ENCODE data around the gene CRYBG3.

CRYBG3 gene

DNA sequence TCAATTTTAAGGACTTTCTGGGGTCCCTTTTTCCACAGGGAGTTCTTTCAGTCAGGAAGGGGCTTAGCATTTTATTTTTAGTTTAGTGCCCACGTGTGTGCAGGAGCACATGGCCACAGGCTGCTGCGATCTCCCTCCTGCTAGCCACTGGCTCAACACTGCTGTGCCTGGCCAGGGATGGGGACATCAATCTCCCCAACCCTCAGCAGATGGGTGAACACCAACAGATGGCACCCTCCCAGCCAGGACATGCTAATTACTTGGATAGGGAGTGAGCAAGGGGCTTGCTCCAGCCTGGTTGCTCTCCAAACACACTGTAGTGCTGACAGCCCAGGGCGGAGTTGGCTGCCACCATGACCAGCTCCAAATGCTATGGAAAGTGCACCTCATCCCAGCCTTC is 157.8 kb downstream of the CRYBG3 start:
- no peak overlapping the region for H2BK5ac ChIP-seq (ENCODE audit: low read depth, low read length, poor library complexity, severe bottlenecking)
- H4K8ac ChIP-seq (ENCODE audit: low read length), result no peak overlapping the region
- H3K79me1 ChIP-seq (replicated peaks; ENCODE audit: low read length, poor library complexity, severe bottlenecking), result no peaks in the 10 kb centered on the region
- H3K9ac ChIP-seq (ENCODE audit: low read length), result no peak overlapping the region
- H2AFZ ChIP-seq (ENCODE audit: low read depth, low read length), result no peak overlapping the region
- DNase-seq, result no peak
- no peak overlapping the region for H2BK120ac ChIP-seq (ENCODE audit: low read depth, low read length)
- H3K14ac ChIP-seq (ENCODE audit: low read length in 2 of 2), result no peak overlapping the region
- no peak overlapping the region for H3K4ac ChIP-seq (ENCODE audit: low read depth in 1 of 2, low read length in 2 of 2)
- H3K4me3 ChIP-seq (ENCODE audit: insufficient read depth in 1 of 2, low read depth in 1 of 2, low read length in 2 of 2), result no peak overlapping the region
- no peaks in the 10 kb centered on the region for H3K4me1 ChIP-seq (ENCODE audit: control insufficient read depth, insufficient read depth, low read depth, low read length)
- H3K36me3 ChIP-seq (ENCODE audit: control insufficient read depth in 1 of 2, insufficient read depth in 2 of 2, low read depth in 1 of 2, low read length in 2 of 2), result no peaks in the 10 kb centered on the region
- H2BK15ac ChIP-seq (ENCODE audit: low read depth, poor library complexity, severe bottlenecking), result no peak overlapping the region
- H4K91ac ChIP-seq (ENCODE audit: low read length), result no peak overlapping the region
- no peaks in the 10 kb centered on the region for H3K27me3 ChIP-seq (ENCODE audit: control insufficient read depth in 1 of 2, insufficient read depth in 1 of 2, low read length in 2 of 2)
- H3K4me2 ChIP-seq (ENCODE audit: low read length, poor library complexity, severe bottlenecking), result no peak overlapping the region
- H3K23ac ChIP-seq (ENCODE audit: low read length in 2 of 2), result no peak overlapping the region
- H2BK12ac ChIP-seq (ENCODE audit: low read length in 2 of 2), result no peak overlapping the region
- no peak overlapping the region for H2AK5ac ChIP-seq (ENCODE audit: low read length, severe bottlenecking)
- H3K27ac ChIP-seq (ENCODE audit: low read length, poor library complexity, severe bottlenecking), result no peak overlapping the region
- WGBS, result 83% methylated on average over 3 of the region's 3 CpGs
- H3K9me3 ChIP-seq (ENCODE audit: control insufficient read depth, low read length), result no peaks in the 10 kb centered on the region
- peak overlapping the region in 1 of 2 experiments; percentile 46 for H3K18ac ChIP-seq (ENCODE audit: low read depth in 1 of 2, low read length in 2 of 2)

DNA sequence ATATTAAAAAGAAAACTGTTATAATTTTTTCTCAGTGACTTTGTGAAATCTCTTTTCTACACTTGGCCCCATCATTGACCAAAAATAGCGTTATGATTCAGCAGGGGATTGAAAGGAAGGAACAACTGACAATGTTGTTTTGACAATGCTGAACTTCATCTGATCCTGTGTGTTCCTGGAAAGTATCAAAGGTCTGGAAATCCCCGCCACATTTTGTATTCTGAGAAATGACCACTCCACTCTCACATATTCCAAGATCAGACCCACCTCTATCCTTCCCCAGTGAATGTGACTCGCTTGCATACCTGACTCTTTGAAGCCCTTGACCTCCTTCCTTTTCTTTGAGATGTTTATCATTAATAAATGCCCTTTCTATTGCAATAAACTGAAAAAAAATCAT is 160.1 kb downstream of the CRYBG3 start:
- Histone ChIP-seq H2BK120ac (ENCODE audit: low read depth, low read length) (no peak overlapping the region), H3K27me3 (ENCODE audit: control insufficient read depth in 1 of 2, insufficient read depth in 1 of 2, low read length in 2 of 2) (no peaks in the 10 kb centered on the region), H2AFZ (ENCODE audit: low read depth, low read length) (no peak overlapping the region), H3K23ac (ENCODE audit: low read length in 2 of 2) (no peak overlapping the region), H3K4ac (ENCODE audit: low read depth in 1 of 2, low read length in 2 of 2) (no peak overlapping the region), H3K9ac (ENCODE audit: low read length) (no peak overlapping the region), H4K91ac (ENCODE audit: low read length) (no peak overlapping the region), H2AK5ac (ENCODE audit: low read length, severe bottlenecking) (no peak overlapping the region), H3K4me2 (ENCODE audit: low read length, poor library complexity, severe bottlenecking) (no peak overlapping the region), H2BK15ac (ENCODE audit: low read depth, poor library complexity, severe bottlenecking) (no peak overlapping the region), H3K14ac (ENCODE audit: low read length in 2 of 2) (no peak overlapping the region), H3K4me3 (ENCODE audit: insufficient read depth in 1 of 2, low read depth in 1 of 2, low read length in 2 of 2) (no peak overlapping the region), H3K4me1 (ENCODE audit: control insufficient read depth, insufficient read depth, low read depth, low read length) (no peaks in the 10 kb centered on the region), H3K27ac (ENCODE audit: low read length, poor library complexity, severe bottlenecking) (no peak overlapping the region), H3K18ac (ENCODE audit: low read depth in 1 of 2, low read length in 2 of 2) (no peak overlapping the region), H3K9me3 (ENCODE audit: control insufficient read depth, low read length) (no peaks in the 10 kb centered on the region), H3K36me3 (ENCODE audit: control insufficient read depth in 1 of 2, insufficient read depth in 2 of 2, low read depth in 1 of 2, low read length in 2 of 2) (no peaks in the 10 kb centered on the region), H2BK12ac (ENCODE audit: low read length in 2 of 2) (no peak overlapping the region), H4K8ac (ENCODE audit: low read length) (no peak overlapping the region), H2BK5ac (ENCODE audit: low read depth, low read length, poor library complexity, severe bottlenecking) (no peak overlapping the region), H3K79me1 (replicated peaks; ENCODE audit: low read length, poor library complexity, severe bottlenecking) (no peaks in the 10 kb centered on the region)
- DNase-seq, result peak; percentile 60
- WGBS, result 63% methylated on average over 3 of the region's 3 CpGs

DNA sequence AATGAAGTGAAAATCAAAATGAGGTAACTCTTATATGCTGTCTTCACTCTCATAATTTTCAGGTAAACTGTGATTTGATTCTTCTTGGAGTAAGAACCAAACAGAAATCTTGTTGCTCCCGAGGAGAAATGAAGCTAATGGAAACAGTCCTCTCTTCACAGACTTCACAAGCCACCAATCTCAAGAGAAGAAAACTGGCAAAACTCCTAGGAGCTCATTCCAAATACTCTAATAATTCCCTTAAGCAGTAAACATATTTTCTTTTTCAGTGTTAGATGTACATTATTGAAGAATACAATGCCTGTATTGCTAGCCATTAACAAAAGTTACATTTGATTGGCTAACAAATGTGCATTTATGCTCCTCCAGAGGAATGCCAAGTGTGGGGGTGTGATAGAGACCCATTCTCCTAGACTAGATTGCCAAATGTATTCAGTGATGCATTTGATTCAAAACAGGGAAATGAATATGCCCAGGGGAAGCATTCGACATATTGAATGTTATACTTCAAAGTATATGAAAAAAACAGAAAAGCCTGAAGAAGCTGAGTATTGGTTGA is 162.2 kb downstream of the CRYBG3 start:
- 72% methylated on average over 2 of the region's 2 CpGs for WGBS
- Histone ChIP-seq H2BK120ac (ENCODE audit: low read depth, low read length) (no peak overlapping the region), H2AK5ac (ENCODE audit: low read length, severe bottlenecking) (no peak overlapping the region), H2BK12ac (ENCODE audit: low read length in 2 of 2) (no peak overlapping the region), H2BK5ac (ENCODE audit: low read depth, low read length, poor library complexity, severe bottlenecking) (no peak overlapping the region), H3K27me3 (ENCODE audit: control insufficient read depth in 1 of 2, insufficient read depth in 1 of 2, low read length in 2 of 2) (no peaks in the 10 kb centered on the region), H3K23ac (ENCODE audit: low read length in 2 of 2) (no peak overlapping the region), H3K4me2 (ENCODE audit: low read length, poor library complexity, severe bottlenecking) (no peak overlapping the region), H3K14ac (ENCODE audit: low read length in 2 of 2) (no peak overlapping the region), H2BK15ac (ENCODE audit: low read depth, poor library complexity, severe bottlenecking) (no peak overlapping the region), H3K79me1 (replicated peaks; ENCODE audit: low read length, poor library complexity, severe bottlenecking) (no peaks in the 10 kb centered on the region), H3K18ac (ENCODE audit: low read depth in 1 of 2, low read length in 2 of 2) (no peak overlapping the region), H3K27ac (ENCODE audit: low read length, poor library complexity, severe bottlenecking) (no peak overlapping the region), H3K4ac (ENCODE audit: low read depth in 1 of 2, low read length in 2 of 2) (no peak overlapping the region), H3K4me3 (ENCODE audit: insufficient read depth in 1 of 2, low read depth in 1 of 2, low read length in 2 of 2) (no peak overlapping the region), H4K8ac (ENCODE audit: low read length) (no peak overlapping the region), H3K9ac (ENCODE audit: low read length) (peak overlapping the region; percentile 11), H2AFZ (ENCODE audit: low read depth, low read length) (no peak overlapping the region), H3K36me3 (ENCODE audit: control insufficient read depth in 1 of 2, insufficient read depth in 2 of 2, low read depth in 1 of 2, low read length in 2 of 2) (no peaks in the 10 kb centered on the region), H4K91ac (ENCODE audit: low read length) (no peak overlapping the region), H3K9me3 (ENCODE audit: control insufficient read depth, low read length) (no peaks in the 10 kb centered on the region), H3K4me1 (ENCODE audit: control insufficient read depth, insufficient read depth, low read depth, low read length) (no peaks in the 10 kb centered on the region)
- DNase-seq, result no peak

DNA sequence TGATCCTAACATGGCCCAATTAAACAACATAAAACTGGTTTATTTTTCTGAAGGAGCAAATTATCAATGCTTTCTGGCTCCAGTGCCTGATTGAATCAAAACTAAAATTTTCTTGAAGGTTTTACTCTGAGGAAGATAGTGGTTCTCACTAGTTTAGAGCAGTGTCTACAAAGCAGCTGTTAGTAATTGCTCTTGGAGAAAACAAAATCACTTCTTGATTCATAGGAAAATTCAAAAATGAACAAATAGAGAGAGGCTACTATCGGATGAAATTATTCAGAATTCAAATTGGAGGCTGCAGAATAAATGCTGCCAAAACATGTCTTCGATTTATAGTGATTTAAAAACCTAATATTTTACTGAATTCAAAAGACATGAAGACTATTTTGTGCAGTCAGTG is 165.5 kb downstream of the CRYBG3 start:
- H2BK120ac ChIP-seq (ENCODE audit: low read depth, low read length), result no peak overlapping the region
- no peak overlapping the region for H3K4me2 ChIP-seq (ENCODE audit: low read length, poor library complexity, severe bottlenecking)
- no peak overlapping the region for H3K27ac ChIP-seq (ENCODE audit: low read length, poor library complexity, severe bottlenecking)
- no peak overlapping the region for H3K23ac ChIP-seq (ENCODE audit: low read length in 2 of 2)
- no peaks in the 10 kb centered on the region for H3K4me1 ChIP-seq (ENCODE audit: control insufficient read depth, insufficient read depth, low read depth, low read length)
- DNase-seq, result no peak
- no peak overlapping the region for H2BK5ac ChIP-seq (ENCODE audit: low read depth, low read length, poor library complexity, severe bottlenecking)
- no peak overlapping the region for H3K9ac ChIP-seq (ENCODE audit: low read length)
- no peak overlapping the region for H3K18ac ChIP-seq (ENCODE audit: low read depth in 1 of 2, low read length in 2 of 2)
- H3K4me3 ChIP-seq (ENCODE audit: insufficient read depth in 1 of 2, low read depth in 1 of 2, low read length in 2 of 2), result no peak overlapping the region
- H3K79me1 ChIP-seq (replicated peaks; ENCODE audit: low read length, poor library complexity, severe bottlenecking), result no peaks in the 10 kb centered on the region
- H4K91ac ChIP-seq (ENCODE audit: low read length), result no peak overlapping the region
- no peak overlapping the region for H2AFZ ChIP-seq (ENCODE audit: low read depth, low read length)
- no peak overlapping the region for H3K14ac ChIP-seq (ENCODE audit: low read length in 2 of 2)
- no peak overlapping the region for H2BK15ac ChIP-seq (ENCODE audit: low read depth, poor library complexity, severe bottlenecking)
- no peak overlapping the region for H2AK5ac ChIP-seq (ENCODE audit: low read length, severe bottlenecking)
- H3K27me3 ChIP-seq (ENCODE audit: control insufficient read depth in 1 of 2, insufficient read depth in 1 of 2, low read length in 2 of 2), result no peaks in the 10 kb centered on the region
- no peaks in the 10 kb centered on the region for H3K36me3 ChIP-seq (ENCODE audit: control insufficient read depth in 1 of 2, insufficient read depth in 2 of 2, low read depth in 1 of 2, low read length in 2 of 2)
- no peaks in the 10 kb centered on the region for H3K9me3 ChIP-seq (ENCODE audit: control insufficient read depth, low read length)
- no peak overlapping the region for H2BK12ac ChIP-seq (ENCODE audit: low read length in 2 of 2)
- no CpG with 5 or more reads among the region's 2 CpGs for WGBS
- H3K4ac ChIP-seq (ENCODE audit: low read depth in 1 of 2, low read length in 2 of 2), result no peak overlapping the region
- H4K8ac ChIP-seq (ENCODE audit: low read length), result no peak overlapping the region
